ENCODE measurements around the gene IQCH.
A peak's percentile ranks its signal among the peaks of the same experiment; 100 is the strongest.
"Not testable (repeated sequence)": the region's sequence is repeated elsewhere in the genome, so short reads cannot be mapped to it uniquely, and the experiment has no call there.

The IQCH gene

DNA sequence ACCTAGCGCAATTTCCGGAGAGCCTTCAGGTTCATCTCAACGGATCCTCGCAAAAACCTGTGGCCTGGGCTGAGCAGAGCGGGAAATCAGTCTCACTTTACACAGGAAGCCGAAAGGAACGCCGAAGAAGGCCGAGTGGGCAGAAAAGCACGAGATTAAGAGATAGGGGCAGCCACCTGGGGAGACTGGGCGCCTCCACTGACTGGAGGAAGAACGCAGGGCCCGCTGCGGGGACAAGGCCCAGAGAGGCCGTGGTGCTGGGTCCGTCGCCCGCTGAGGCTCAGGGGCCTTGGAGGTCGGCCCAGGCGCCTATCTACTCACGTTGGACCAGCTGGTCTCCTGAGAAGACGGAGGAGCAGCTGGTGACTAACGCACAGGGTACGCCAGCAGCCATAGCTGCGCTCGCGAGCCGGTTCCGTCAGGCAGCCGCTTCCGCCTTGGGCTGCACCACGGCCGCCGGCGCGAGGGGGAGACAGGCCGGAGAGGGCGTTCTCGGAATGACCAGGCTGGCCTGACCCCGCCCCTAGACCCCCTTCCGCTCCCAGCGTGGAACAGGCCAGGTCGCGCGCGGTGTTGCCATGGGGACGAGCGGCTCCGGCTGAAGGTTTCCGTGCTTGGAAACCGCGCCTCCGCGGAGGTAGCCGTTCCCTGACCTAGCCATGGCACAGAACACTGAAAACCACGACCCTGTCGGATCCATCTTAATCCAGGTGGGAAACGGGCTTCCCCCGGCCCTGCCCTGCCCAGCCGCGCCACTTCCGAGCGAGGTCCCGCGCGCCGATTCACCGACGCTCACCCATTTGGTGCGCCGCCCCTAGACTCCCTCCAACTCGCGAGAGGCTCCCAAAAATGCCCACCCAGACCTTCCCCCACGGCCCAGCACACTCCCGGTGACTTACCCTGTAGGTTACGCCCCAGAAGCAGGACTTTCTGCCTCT is at the start of gene IQCH, which contains the start of gene AAGAB:
Gene IQCH, plus strand, starts transcription at position 549 of the 938 bp plus-strand sequence. Its CDS starts 111 bp downstream, at position 660.
Gene AAGAB, minus strand, starts transcription at position 424 of the 938 bp plus-strand sequence. Its CDS starts 30 bp downstream, at position 394.
- peak; percentile 92 for DNase-seq

DNA sequence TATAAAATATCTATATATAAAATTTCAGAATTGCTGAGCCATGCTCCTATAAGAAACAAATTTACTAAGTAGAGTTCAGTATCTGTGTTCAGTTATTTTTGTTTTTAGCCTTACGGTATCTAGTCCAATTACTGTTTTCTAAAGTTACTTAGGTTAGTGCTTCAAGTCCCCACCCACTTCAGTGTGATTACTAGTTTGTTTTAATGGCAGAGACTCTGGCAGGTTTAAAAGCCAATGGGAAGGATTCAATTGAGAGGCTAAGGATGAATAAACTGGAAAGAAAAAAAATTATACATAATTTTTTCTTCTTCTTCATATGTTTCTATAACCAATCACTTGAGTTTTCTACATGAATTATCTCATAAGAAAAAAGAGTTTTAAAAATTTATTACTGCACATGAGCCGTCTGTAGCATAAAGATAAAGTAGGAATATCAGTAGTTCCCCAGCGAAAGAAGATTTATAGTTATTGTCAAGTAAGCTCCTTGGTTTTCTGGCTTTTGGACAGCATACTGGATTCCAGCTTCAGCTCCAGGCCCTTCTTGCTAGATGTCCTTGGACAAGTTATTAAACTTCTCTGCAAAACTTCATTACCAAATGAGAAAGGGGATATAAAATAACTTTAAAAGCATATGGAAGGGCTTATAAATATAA is 46.9 kb upstream of the IQCH start:
- DNase-seq = no peak

DNA sequence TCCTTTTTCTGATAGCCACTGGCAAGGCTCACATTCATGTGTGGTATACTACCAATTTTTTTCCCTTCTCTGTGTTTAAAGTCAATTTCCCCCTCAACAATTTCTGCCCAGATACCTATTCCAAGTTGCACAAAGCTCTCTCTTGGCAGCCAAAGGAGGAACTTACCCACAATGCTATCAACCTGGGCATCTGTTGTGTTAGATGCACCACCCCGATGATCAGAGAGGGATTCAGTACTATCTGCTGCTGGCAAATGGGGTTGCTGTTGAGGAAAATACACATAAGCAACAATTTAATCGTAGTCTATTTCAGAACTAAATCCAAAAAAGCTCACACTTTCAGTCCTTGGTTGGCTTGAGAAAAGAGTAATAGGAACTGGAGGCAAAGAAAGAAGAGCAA is 46.2 kb upstream of the IQCH start:
- DNase-seq = no peak

DNA sequence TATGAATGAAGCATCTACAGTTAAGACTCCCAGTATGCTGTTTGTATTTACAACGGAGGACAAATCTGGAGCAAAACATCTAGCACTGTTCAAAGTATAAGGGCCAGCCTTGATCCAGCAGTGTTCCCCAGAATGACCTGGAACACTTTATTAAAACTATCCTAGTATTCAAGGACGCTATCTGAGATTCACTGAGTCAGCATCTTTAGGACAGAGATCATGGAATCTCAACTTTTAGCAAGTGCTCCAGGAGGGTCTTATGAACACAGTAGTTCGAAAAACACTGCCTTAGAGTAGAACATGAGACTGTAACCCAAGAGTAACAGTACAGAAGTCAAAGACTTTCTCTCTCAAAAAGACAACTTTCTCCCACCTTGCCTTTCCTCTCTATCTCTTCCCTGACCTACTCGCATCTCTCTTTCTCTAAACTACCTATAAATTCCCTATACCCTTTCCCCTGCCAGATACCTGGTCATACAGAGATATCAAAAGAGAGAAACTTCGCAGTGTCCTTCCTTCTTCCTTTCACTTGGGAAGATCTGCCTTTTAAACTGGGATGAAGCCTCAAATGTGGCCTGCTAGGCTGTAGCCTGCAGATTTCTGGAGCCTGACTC is 43.9 kb upstream of the IQCH start:
- no peak for DNase-seq

DNA sequence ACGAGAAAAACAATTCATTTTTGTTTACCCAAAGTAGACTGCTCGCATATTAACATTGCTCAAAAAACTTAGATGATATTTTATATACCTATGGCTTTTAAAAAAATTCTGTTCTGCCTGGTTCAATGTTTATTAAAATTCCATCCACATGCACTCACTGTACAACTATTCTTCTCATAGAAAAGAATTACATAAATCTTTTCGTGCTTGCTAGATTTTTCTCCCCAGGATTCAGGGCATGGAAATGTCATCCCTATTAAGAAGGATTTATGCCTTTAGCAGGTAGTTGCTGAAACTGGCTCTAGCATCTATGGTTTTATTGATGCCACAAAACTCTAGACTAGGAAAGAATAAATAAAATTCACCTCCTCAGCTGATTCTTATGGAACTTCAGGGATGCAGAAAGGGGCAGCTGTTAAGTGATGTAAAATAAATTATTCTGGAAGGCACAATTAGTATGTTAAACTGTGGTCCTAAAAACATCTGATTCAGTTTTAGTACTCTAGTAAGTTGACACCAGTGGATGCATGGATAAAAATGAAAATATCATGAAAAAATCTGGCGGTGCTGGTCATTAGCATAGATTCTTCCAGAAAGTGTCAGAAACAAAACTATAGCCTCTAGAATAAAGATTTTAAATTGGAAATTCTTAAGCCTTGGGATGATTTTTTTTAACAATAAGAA is 41.8 kb upstream of the IQCH start:
- no peak for DNase-seq

DNA sequence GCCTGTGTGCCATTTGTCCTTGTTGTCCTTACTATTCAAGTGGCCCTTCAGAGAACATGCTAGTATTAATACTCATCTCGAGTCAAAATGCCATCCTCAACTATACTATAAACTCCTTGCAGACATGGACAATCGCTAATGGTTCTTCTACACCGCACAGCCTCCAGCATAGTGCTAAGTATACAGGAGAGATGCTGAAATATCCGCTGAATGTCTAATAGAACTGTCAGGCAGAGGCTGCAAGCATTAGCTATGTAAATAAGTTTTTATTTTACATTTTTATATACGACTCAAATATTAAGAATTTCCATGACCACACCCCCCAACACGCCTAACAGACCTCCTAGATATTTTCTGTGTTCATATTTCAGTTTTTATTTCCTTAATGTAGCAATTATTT is 39.5 kb upstream of the IQCH start:
- DNase-seq = no peak

DNA sequence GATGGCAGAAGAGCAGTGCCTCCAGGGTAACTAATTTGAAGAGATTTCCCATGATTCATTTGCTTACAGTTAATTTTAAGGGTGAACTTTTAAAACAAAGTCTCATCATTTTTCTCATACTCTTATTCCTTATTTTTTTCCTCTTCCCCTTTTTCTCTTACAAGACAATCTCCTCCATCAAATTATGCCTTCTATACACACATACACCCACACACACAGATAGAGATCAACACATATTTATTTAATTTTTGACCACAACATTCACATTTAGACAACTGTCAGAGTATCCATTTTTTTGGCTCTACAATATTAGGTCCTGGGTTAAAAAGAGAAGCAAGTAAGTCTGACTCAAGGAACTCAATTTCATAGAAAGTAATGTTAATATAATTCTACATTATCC is 37.7 kb upstream of the IQCH start:
- DNase-seq = no peak

DNA sequence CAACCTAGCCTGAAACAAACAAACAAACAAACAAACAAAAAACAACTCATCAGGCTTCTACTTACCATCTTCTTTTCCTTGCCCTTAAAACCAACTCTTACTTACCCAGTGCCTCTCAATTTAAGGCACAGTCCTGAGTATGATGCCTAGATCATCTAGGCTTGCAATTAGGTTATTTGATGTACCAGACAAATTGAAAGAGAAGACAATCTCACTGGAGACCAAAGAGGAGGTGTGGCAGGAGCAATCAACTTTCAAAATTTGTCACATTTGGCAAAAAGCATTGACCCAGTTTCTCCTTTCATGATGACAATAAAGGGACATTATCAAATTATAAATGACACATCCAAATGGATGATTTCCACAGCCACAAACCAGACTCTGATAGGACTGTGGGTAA is 36.2 kb upstream of the IQCH start:
- DNase-seq = no peak

DNA sequence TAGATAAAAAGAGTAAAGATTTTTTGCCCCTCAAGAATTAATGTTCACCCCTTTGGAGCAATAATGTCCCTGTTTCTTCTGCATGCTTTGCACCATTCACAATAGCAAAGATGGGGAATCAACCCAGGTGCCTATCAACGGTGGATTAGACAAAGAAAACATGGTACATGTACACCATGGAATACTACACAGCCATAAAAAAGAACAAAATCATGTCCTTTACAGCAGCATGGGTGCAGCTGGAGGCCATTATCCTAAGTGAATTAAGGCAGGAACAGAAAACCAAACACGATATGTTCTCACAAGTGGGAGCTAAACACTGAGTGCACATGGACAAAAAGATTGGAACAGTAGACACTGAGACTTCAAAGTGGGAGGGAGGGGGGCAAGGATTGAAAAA is 35.3 kb upstream of the IQCH start:
- no peak for DNase-seq

DNA sequence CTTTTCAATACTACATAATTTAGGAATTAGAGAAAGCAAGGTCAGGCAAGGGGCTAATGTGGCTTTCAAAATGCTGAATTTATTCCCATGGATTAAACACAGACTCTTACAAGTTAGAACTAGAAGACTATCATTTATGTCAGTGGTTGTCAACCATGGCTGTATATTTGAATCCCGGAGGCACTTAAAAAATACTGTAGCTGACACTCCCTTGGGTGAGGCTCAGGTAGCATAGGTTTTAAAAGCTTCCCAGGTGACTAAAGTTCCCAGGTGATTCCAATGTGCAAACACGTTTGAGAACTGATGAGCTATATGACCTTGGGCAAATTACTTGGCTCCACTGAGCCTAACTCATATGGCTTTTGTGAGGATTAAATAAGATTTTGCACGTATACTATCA is 29.7 kb upstream of the IQCH start:
- DNase-seq = no peak

DNA sequence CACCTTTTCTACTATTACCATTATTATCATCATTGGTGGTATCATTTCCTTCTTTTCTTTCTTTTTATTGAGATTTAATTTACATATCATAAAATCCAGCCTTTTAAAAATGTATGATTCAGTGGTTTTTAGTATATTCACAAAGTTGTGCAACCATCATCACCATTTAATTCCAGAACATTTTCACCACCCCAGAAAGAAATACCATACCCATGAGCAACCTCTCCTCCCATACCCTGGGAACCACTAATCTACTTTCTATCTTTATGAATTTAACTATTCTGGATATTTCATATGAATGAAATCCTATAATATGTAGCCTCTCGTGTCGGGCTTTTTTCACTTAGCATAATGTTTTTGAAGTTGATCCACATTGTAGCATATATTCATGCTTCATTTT is 29.2 kb upstream of the IQCH start:
- DNase-seq = no peak

DNA sequence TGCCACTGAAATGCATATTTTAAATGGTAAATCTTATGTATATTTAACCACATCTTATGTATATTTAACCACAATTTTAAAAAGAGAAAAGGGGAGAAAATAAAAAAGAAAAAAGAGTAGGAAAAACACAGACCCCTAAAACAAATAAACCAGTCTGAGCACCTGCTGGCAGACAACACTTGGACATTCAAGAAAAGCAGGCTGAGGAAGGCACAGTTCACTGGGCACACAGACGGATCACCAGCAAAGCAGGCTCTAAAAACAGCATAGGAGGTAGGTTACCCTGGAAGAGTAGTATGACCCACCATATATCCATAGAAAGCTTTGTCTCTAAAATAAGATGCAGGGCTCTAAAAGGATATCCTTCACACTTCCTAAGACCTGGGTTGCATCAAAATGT is 27.2 kb upstream of the IQCH start:
- DNase-seq = no peak

DNA sequence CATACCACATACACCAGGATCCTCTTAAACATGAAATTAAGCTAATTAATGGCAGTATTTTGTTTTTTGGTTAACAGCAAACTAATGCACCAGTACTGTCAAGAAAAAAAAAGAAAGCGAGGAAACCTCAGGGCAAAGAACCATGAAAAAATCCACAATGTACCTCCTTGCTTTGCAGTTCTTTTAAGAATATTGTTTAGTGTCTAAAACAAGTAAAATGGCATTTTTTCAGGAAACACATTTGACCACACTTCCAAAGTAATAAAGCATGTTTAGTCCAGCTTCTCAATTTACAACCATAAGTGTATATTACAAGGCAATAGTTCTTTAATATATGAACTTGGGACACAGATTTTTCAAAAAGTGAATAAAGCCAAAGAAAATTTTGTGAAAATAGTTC is 26.7 kb upstream of the IQCH start:
- no peak for DNase-seq

DNA sequence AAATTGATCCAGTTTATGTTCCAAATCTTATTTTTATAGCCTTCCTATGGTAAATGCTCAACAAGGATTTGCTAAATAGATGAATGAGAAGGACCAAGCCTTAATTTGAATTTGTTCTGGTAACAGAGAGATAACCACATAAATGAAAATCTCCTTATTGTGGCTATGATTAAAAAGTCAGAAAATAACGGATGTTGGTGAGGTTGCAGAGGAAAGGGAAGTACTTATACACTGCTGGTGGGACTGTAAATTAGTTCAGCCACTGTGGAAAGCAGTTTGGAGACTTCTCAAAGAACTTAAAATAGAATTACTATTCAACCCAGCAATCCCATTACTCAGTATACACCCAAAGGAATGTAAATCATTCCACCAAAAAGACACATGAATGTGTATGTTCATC is 26.3 kb upstream of the IQCH start:
- no peak for DNase-seq

DNA sequence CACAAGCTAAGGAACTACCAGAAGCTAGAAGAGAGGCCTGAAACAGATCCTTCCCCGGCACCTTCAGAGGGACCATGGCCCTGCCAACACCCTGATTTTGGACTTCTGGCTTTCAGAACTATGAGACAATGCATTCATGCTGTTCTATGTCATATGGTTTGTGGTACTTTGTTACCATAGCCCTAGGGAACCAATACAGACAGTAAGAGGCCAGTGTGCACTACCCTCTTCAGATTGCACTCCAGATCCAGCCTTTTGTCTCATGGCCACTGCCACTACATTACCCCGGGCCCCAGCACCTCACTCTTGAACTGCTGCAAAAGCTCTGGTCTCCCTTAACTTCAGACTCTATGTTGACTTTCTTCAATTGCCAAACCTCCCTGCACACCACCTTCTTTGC is 24.1 kb upstream of the IQCH start:
- no peak for DNase-seq

DNA sequence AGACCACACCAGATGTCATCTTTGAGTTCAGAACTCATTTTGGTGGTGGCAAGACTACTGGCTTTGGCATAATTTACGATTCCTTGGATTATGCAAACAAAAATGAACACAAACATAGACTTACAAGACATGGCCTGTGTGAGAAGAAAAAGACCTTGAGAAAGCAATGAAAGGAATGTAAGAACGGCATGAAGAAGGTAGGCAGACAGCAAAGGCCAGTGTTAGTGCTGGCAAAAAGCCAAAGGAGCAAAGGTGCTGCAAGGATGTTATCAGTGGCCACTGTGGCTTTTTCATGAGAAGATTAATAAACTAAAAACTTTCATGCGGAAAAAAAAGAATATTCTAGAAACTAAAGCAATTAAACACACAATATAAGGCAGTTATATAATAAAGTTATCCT is 22.0 kb upstream of the IQCH start:
- DNase-seq = no peak

DNA sequence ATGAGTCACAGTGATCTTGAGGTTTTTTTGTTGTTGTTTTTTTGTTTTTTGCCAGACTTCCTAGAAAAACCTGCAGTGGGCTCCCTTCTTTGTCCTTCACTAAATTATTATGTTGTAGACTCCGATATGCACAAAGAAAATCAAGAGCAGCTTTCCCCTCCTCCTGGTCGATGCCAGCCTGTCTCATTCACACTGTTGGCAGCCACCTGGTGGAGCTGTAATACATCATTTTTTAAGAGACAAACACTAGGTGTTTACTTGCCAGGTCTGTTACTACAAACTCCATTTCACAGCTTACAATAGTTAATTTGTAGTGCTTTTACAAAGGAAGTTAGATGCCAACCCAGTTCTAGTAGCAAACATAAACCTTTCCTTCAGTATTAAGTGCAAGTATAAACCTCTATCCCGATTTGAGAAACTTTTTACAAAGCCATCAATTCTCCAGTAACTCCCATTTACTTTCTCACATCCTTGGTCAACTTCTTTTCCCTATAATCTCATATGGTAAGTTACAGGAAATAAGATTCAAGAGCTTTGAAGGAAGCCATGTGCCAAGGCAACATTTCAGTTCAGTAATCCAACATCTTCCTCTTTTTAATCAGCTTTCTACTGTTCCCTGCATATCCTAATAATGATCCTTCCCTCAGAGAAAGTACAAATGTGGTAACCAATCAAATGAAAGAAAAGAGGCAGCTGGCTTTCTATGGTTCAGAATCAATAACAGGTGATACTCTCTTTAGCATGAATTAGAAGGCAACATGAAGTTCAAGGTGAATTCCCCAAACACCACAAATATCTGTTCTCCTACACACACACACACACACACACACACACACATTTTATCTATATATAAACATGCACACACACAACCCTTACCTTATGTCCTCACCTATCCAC is 14.1 kb upstream of the IQCH start:
- DNase-seq = no peak

DNA sequence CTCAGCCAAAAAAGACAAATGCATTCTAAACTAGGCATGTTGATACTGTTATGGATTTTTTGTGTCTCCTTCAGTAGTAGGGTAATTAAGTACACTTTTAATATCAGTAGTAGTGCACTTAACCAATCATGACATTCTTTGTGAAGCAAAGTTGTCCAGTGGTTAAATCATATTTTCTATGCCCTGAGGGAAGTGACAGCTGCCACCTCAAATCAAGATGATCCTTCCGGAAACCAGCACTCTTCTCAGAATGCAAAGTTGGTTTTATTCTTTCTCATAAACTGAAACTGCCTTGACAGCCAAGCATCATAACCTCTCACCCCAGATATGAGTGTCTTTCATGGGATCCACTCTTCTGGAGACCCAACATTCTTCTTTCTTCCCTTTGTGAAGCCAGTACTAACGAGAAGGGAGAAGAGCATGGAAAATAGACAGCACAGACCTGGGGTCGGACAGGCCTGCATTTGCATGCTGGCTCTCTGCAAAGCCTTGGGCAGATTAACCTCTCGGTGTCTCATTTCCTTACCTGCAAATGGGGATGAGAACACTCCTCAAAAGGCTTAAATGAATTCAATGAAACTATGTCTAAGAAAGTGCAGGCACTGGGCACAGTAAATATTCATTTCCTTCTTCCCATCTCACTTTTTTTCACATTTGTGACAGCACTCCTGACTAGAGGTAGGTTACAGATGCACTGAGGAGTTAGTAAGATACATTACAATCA is 13.3 kb upstream of the IQCH start:
- DNase-seq = no peak

DNA sequence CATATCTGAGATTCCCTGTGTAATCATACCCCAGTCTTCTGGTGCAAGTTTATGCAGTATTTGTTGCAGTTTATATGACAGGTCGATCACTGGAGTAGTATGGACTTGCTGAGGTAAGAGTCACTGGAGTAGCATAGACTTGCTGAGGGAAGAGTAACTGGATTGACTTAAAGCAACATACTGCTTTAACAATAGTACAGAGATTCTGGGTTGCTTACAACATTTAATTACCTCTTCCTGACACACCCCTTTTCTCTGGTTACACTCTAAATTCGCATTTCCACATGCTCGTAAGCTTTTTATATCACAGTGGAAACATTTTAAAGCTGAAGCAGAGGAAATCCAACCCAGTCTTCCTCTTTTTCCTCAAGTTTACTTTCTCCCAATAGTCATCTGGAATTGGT is 11.9 kb upstream of the IQCH start:
- no peak for DNase-seq

DNA sequence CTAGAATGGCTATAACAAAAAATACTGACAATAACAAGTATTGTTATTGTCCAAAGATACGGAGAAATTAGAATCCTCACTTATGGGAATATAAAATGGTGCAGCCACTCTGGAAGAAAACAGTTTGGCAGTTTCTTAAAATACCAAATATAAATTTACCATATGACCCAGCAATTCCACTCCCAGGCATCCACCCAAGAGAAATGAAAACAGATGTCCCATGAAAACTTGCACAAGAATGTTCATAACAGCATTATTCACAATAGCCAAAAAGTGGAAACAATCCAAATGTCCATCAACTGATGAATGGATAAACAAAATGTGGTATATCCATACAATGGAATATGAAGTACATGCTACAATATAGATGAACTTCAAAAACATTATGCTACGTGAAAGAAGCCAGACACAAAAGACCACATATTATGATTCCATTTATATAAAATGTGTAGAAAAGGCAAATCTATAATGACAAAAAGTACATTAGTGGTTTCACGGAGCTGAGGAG is 9.6 kb upstream of the IQCH start:
- DNase-seq = no peak

DNA sequence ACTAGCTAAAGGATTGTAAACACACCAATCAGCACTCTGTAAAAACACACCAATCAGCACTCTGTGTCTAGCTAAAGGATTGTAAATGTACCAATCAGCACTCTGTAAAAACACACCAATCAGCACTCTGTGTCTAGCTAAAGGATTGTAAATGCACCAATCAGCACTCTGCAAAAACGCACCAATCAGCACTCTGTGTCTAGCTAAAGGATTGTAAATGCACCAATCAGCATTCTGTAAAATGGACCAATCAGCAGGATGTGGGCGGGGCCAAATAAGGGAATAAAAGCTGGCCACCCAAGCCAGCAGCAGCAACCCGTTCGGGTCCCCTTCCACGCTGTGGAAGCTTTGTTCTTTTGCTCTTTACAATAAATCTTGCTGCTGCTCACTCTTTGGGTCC is 8.0 kb upstream of the IQCH start:
- not testable (repeated sequence) for DNase-seq
